B cell (primary cell): ENCODE measurements around the gene TBC1D10A. TPM values are rescaled to one million over a fixed set of nuclear protein-coding genes. Genes with fewer than 3 reads are reported as not detected.

Experiments
- polyA plus RNA-seq: library from polyadenylated mRNA; depleted of rRNA; stranded (reverse); fragments of >200 nt; gene quantifications from 2 replicates; pipeline ENCODE4 v1.2.3, GENCODE V29; 2012
- total RNA-seq, 2 donors: library from RNA; stranded (reverse); fragments of 120-200 nt in 1 of 2; gene quantifications; 1 replicate in 1 of 2; 2 replicates in 1 of 2; pipeline versions ENCODE4 v1.2.3 to v1.2.4, GENCODE V29; 2013 to 2022

The TBC1D10A gene
- total and polyA plus RNA-seq, 2 donors (not counting 1 experiment from before 2014, with no cell fraction given), result 45.2 to 58.4 TPM

Other genes with a start within 250 kb of the TBC1D10A start
- not detected in 2 replicates for gene HORMAD2, start 246.5 kb downstream of the TBC1D10A start, total RNA-seq
- not detected in 2 replicates for gene HORMAD2, start 246.5 kb downstream of the TBC1D10A start, polyA plus RNA-seq
- 0.24 and 0.47 TPM in 2 replicates for gene LIF, start 80.2 kb downstream of the TBC1D10A start, total RNA-seq
- 0.06 TPM in 1 of 2 replicates, not detected in the other for gene LIF, start 80.2 kb downstream of the TBC1D10A start, polyA plus RNA-seq
- gene OSM, start 60.1 kb downstream of the TBC1D10A start, total RNA-seq, result 1.7 and 1.8 TPM in 2 replicates
- 9.6 and 12.5 TPM in 2 replicates for gene OSM, start 60.1 kb downstream of the TBC1D10A start, polyA plus RNA-seq
- gene CASTOR1, start 37.4 kb downstream of the TBC1D10A start, total RNA-seq, result 12.3 and 16.3 TPM in 2 replicates
- 15.6 and 18.4 TPM in 2 replicates for gene CASTOR1, start 37.4 kb downstream of the TBC1D10A start, polyA plus RNA-seq
- gene SF3A1, start 30.0 kb upstream of the TBC1D10A start, total RNA-seq, result 283 and 286 TPM in 2 replicates
- 92.1 and 163 TPM in 2 replicates for gene SF3A1, start 30.0 kb upstream of the TBC1D10A start, polyA plus RNA-seq
- 3.6 and 5.4 TPM in 2 replicates for gene CCDC157, start 30.1 kb upstream of the TBC1D10A start, total RNA-seq
- gene CCDC157, start 30.1 kb upstream of the TBC1D10A start, polyA plus RNA-seq, result 5.6 and 6.4 TPM in 2 replicates
- 16.7 and 18.6 TPM in 2 replicates for gene RNF215, start 60.5 kb upstream of the TBC1D10A start, total RNA-seq
- 8.8 and 9.8 TPM in 2 replicates for gene RNF215, start 60.5 kb upstream of the TBC1D10A start, polyA plus RNA-seq
- 0.67 and 0.83 TPM in 2 replicates for gene SEC14L2, start 70.1 kb upstream of the TBC1D10A start, total RNA-seq
- 0.24 and 0.63 TPM in 2 replicates for gene SEC14L2, start 70.1 kb upstream of the TBC1D10A start, polyA plus RNA-seq
- gene MTFP1, start 98.8 kb upstream of the TBC1D10A start, total RNA-seq, result 11.3 and 11.8 TPM in 2 replicates
- gene MTFP1, start 98.8 kb upstream of the TBC1D10A start, polyA plus RNA-seq, result 8.7 and 18.4 TPM in 2 replicates
- gene SEC14L3, start 145.1 kb upstream of the TBC1D10A start, total RNA-seq, result not detected in 2 replicates
- not detected in 2 replicates for gene SEC14L3, start 145.1 kb upstream of the TBC1D10A start, polyA plus RNA-seq
- gene SEC14L4, start 178.8 kb upstream of the TBC1D10A start, total RNA-seq, result not detected in 2 replicates
- not detected in 2 replicates for gene SEC14L4, start 178.8 kb upstream of the TBC1D10A start, polyA plus RNA-seq
- not detected in 2 replicates for gene SEC14L6, start 219.8 kb upstream of the TBC1D10A start, total RNA-seq
- gene SEC14L6, start 219.8 kb upstream of the TBC1D10A start, polyA plus RNA-seq, result not detected in 2 replicates
- gene GAL3ST1, start 247.7 kb upstream of the TBC1D10A start, total RNA-seq, result 0.46 TPM in 1 of 2 replicates, not detected in the other
- 0.50 and 0.70 TPM in 2 replicates for gene GAL3ST1, start 247.7 kb upstream of the TBC1D10A start, polyA plus RNA-seq